H9 (cell line): ENCODE data around the gene SELL. TPM values are rescaled to one million over a fixed set of nuclear protein-coding genes. Genes with fewer than 3 reads are reported as not detected.

ENCODE experiments used
- DNase-seq: peaks from one replicate; pipeline ENCODE4 v3.0.0-alpha.2; 2017
- H2AFZ ChIP-seq: one replicate; pipeline ENCODE4 v1.6.1; 2013; ENCODE audit warnings: mild to moderate bottlenecking, low read length, control low read depth, moderate library complexity
- H2AK5ac ChIP-seq: 2 replicates; pipeline ENCODE4 v1.6.1; 2013; ENCODE audit warnings: low read length, control low read depth, mixed read lengths; ENCODE audit not compliant: insufficient read length
- H2BK120ac ChIP-seq: one replicate; pipeline ENCODE4 v1.6.1; 2013; ENCODE audit warnings: low read depth, mild to moderate bottlenecking, low read length, control low read depth, inconsistent platforms; ENCODE audit not compliant: poor library complexity, severe bottlenecking
- H2BK12ac ChIP-seq: 2 replicates; pipeline ENCODE4 v1.6.1; 2013; ENCODE audit warnings: low read length, control low read depth, mixed read lengths, low read depth; ENCODE audit not compliant: insufficient read length
- H2BK15ac ChIP-seq: 2 replicates; pipeline ENCODE4 v1.6.1; 2013; ENCODE audit warnings: low read depth, low read length, control low read depth
- H2BK20ac ChIP-seq: one replicate; pipeline ENCODE4 v1.6.1; 2013; ENCODE audit warnings: low read depth, mild to moderate bottlenecking, low read length, control low read depth, inconsistent platforms; ENCODE audit not compliant: poor library complexity, severe bottlenecking
- H2BK5ac ChIP-seq: 2 replicates; pipeline ENCODE4 v1.6.1; 2013; ENCODE audit warnings: low read length, control low read depth, mixed read lengths; ENCODE audit not compliant: insufficient read length
- H3K14ac ChIP-seq: 2 replicates; pipeline ENCODE4 v1.6.1; 2013; ENCODE audit warnings: low read length, control low read depth; ENCODE audit not compliant: insufficient read depth
- H3K18ac ChIP-seq: 2 replicates; pipeline ENCODE4 v1.6.1; 2013; ENCODE audit warnings: low read depth, mild to moderate bottlenecking, mixed read lengths, low read length, control low read depth; ENCODE audit not compliant: insufficient read length
- H3K23ac ChIP-seq: 2 replicates; pipeline ENCODE4 v1.6.1; 2013; ENCODE audit warnings: low read length, control low read depth, mixed read lengths, low read depth; ENCODE audit not compliant: insufficient read length
- H3K23me2 ChIP-seq: 2 replicates; pipeline ENCODE4 v1.6.1; 2013; ENCODE audit warnings: low read depth, mild to moderate bottlenecking, mixed read lengths, low read length, control low read depth; ENCODE audit not compliant: insufficient read length, poor library complexity, severe bottlenecking
- H3K27ac ChIP-seq: 2 replicates; pipeline ENCODE4 v1.5.1; 2013; ENCODE audit warnings: low read length, control low read depth, mixed read lengths, low read depth; ENCODE audit not compliant: insufficient read length
- H3K27me3 ChIP-seq: 2 replicates; pipeline ENCODE4 v1.6.1; 2013; ENCODE audit warnings: low read length, control low read depth, inconsistent platforms; ENCODE audit not compliant: insufficient read depth
- H3K4ac ChIP-seq: 2 replicates; pipeline ENCODE4 v1.6.1; 2013; ENCODE audit warnings: low read depth, mild to moderate bottlenecking, control low read depth, inconsistent platforms, low read length, moderate library complexity
- H3K4me1 ChIP-seq: 2 replicates; pipeline ENCODE4 v1.6.1; 2013; ENCODE audit warnings: low read length, control low read depth, inconsistent platforms; ENCODE audit not compliant: insufficient read depth
- H3K4me2 ChIP-seq: 2 replicates; pipeline ENCODE4 v1.6.1; 2013; ENCODE audit warnings: low read length, control low read depth, mixed read lengths; ENCODE audit not compliant: insufficient read length, insufficient read depth
- H3K56ac ChIP-seq: 2 replicates; pipeline ENCODE4 v1.6.1; 2013; ENCODE audit warnings: low read depth, mild to moderate bottlenecking, mixed read lengths, low read length, control low read depth; ENCODE audit not compliant: insufficient read length
- H3K79me1 ChIP-seq: 2 replicates; pipeline ENCODE4 v1.6.1; 2013; ENCODE audit warnings: low read depth, mild to moderate bottlenecking, moderate library complexity, low read length, control low read depth, inconsistent platforms; ENCODE audit not compliant: insufficient read depth, poor library complexity, severe bottlenecking
- H3K79me2 ChIP-seq: 2 replicates; pipeline ENCODE4 v1.6.1; 2013; ENCODE audit warnings: low read length, control low read depth, inconsistent platforms; ENCODE audit not compliant: insufficient read depth
- H3K9ac ChIP-seq: 2 replicates; pipeline ENCODE4 v1.6.1; 2013; ENCODE audit warnings: low read length, control low read depth, mixed read lengths; ENCODE audit not compliant: insufficient read length; ENCODE audit errors: extremely low read depth
- H3K9me3 ChIP-seq: one replicate; pipeline ENCODE4 v1.6.1; 2013; ENCODE audit warnings: low read depth, low read length, inconsistent platforms; ENCODE audit not compliant: control insufficient read depth
- H3T11ph ChIP-seq: one replicate; pipeline ENCODE4 v1.6.1; 2013; ENCODE audit warnings: mild to moderate bottlenecking, low read length, control low read depth, inconsistent platforms
- H4K20me1 ChIP-seq: one replicate; pipeline ENCODE4 v1.6.1; 2013; ENCODE audit not compliant: control insufficient read depth, insufficient read length, insufficient read depth
- H4K5ac ChIP-seq: 2 replicates; pipeline ENCODE4 v1.6.1; 2013; ENCODE audit warnings: low read depth, mild to moderate bottlenecking, mixed read lengths, low read length, control low read depth; ENCODE audit not compliant: insufficient read length
- H4K8ac ChIP-seq: replicated peaks from 2 replicates; pipeline ENCODE4 v1.6.1; 2013; ENCODE audit warnings: low read length, control low read depth, mixed read lengths, low read depth; ENCODE audit not compliant: insufficient read length
- H4K91ac ChIP-seq: 2 replicates; pipeline ENCODE4 v1.6.1; 2013; ENCODE audit warnings: low read depth, mild to moderate bottlenecking, moderate library complexity, mixed read lengths, low read length, control low read depth; ENCODE audit not compliant: insufficient read length
- H3K27ac Mint-ChIP-seq, 3 experiments: 2 replicates in 2 of 3; 3 replicates in 1 of 3; pipeline ENCODE4 v1.8.0; 2020 to 2021; ENCODE audit warnings: mixed read lengths in 3 of 3, mild to moderate bottlenecking in 1 of 3, moderate library complexity in 1 of 3
- H3K27me3 Mint-ChIP-seq: 2 replicates; pipeline ENCODE4 v1.8.0; 2021; ENCODE audit warnings: low read depth, mild to moderate bottlenecking, moderate library complexity, mixed read lengths
- H3K36me3 Mint-ChIP-seq, 3 experiments: 2 replicates in 2 of 3; 3 replicates in 1 of 3; pipeline ENCODE4 v1.8.0; 2020 to 2021; ENCODE audit warnings: low read depth in 3 of 3, mixed read lengths in 3 of 3; ENCODE audit not compliant: insufficient read depth in 1 of 3
- H3K4me1 Mint-ChIP-seq, 2 experiments: 2 replicates each; pipeline ENCODE4 v1.8.0; 2020; ENCODE audit warnings: mixed read lengths in 2 of 2
- H3K4me3 Mint-ChIP-seq, 2 experiments: 2 replicates in 1 of 2; 3 replicates in 1 of 2; pipeline ENCODE4 v1.8.0; 2020 to 2021; ENCODE audit warnings: mild to moderate bottlenecking in 2 of 2, mixed read lengths in 2 of 2, moderate library complexity in 1 of 2
- H3K9me3 Mint-ChIP-seq, 2 experiments: 2 replicates in 1 of 2; 3 replicates in 1 of 2; pipeline ENCODE4 v1.8.0; 2020; ENCODE audit warnings: mild to moderate bottlenecking in 2 of 2, mixed read lengths in 2 of 2, moderate library complexity in 1 of 2
- WGBS: extraction: QIAGEN DNeasy Blood & Tissue Kit; methylation state at CpG from one replicate; pipeline ENCODE4 v1.1.7; 2013; ENCODE audit warnings: missing lambda C conversion rate, low lambda C conversion rate, mixed read lengths; ENCODE audit not compliant: insufficient read length; ENCODE audit errors: extremely low coverage; 5-methylcytosine and 5-hydroxymethylcytosine counted together
- total RNA-seq: library from RNA; stranded (reverse); gene quantifications from 2 replicates; pipeline ENCODE4 v1.2.1, GENCODE V29; 2021
- TF ChIP-seq, protein P1 (sequence below): fragments of 200-600 bp; sonication (generic); conservative IDR thresholded peaks from 3 replicates; pipeline ENCODE4 v1.8.0; 2021; ENCODE audit warnings: antibody characterized with exemption, mild to moderate bottlenecking

SELL gene
- total RNA-seq, 1 experiment from 2014 or later = not detected

DNA sequence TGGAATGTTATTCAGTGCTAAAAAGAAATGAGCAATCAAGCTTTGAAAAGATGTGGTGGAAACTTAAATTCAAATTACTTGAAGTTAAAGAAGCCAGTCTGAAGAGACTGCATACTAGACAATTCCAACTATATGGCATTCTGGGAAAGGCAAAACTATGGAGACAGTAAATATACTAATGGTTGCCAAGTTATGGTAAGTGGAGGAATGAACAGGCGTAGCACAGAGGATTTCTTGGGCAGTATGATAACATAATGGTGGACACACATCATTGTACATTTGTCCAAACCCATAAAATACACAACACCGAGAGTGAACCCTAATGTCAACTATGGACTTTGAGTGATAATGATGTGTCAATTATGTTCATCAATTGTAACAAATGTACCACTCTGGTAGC lies 60.4 kb downstream of the SELL start:
- Histone ChIP-seq H4K8ac (no peak overlapping the region), H3K79me2 (no peaks in the 10 kb centered on the region), H3K9ac (no peak overlapping the region), H3K27ac (no peak overlapping the region), H2BK20ac (no peak overlapping the region), H4K91ac (no peak overlapping the region), H3K9me3 (no peaks in the 10 kb centered on the region), H3K23me2 (no peaks in the 10 kb centered on the region), H3K4ac (no peak overlapping the region), H4K5ac (no peak overlapping the region), H2BK5ac (no peak overlapping the region), H2BK15ac (no peak overlapping the region), H3K79me1 (no peaks in the 10 kb centered on the region), H3K14ac (no peak overlapping the region), H3K56ac (no peak overlapping the region), H2AFZ (no peak overlapping the region), H3T11ph (no peak overlapping the region), H2AK5ac (no peak overlapping the region), H4K20me1 (no peaks in the 10 kb centered on the region), H3K4me2 (no peak overlapping the region), H2BK12ac (no peak overlapping the region), H3K27me3 (no peaks in the 10 kb centered on the region), H3K18ac (no peak overlapping the region), H3K4me1 (no peaks in the 10 kb centered on the region), H3K23ac (no peak overlapping the region), H2BK120ac (no peak overlapping the region)
- WGBS = no CpG with 5 or more reads among the region's 2 CpGs
- Mint-ChIP-seq H3K27me3 (no peaks in the 10 kb centered on the region; the same call in 1 of the 2 replicates), H3K4me1 (peaks cover 2 to 6% of the 10 kb centered on the region in 2 experiments; a peak in 2 of 4 replicates), H3K27ac (no peak overlapping the region), H3K4me3 (no peak overlapping the region), H3K9me3 (no peaks in the 10 kb centered on the region), H3K36me3 (no peaks in the 10 kb centered on the region)
- DNase-seq = no peak
- TF ChIP-seq, protein P1, sequence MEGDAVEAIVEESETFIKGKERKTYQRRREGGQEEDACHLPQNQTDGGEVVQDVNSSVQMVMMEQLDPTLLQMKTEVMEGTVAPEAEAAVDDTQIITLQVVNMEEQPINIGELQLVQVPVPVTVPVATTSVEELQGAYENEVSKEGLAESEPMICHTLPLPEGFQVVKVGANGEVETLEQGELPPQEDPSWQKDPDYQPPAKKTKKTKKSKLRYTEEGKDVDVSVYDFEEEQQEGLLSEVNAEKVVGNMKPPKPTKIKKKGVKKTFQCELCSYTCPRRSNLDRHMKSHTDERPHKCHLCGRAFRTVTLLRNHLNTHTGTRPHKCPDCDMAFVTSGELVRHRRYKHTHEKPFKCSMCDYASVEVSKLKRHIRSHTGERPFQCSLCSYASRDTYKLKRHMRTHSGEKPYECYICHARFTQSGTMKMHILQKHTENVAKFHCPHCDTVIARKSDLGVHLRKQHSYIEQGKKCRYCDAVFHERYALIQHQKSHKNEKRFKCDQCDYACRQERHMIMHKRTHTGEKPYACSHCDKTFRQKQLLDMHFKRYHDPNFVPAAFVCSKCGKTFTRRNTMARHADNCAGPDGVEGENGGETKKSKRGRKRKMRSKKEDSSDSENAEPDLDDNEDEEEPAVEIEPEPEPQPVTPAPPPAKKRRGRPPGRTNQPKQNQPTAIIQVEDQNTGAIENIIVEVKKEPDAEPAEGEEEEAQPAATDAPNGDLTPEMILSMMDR = no peak
